SU-DHL-6 (cell line): ENCODE data around the gene SLC4A8.

Source experiments
- H2AFZ ChIP-seq: fragments of 200-600 bp; sonication (generic); 2 replicates; pipeline ENCODE4 v1.6.1; 2014; ENCODE audit warnings: low read depth, mild to moderate bottlenecking, moderate library complexity, mixed read lengths, antibody characterized with exemption, low read length; ENCODE audit not compliant: severe bottlenecking
- H3F3A ChIP-seq: fragments of 200-600 bp; shearing (Covaris generic); 2 replicates; pipeline ENCODE4 v1.6.0; 2016; ENCODE audit warnings: antibody characterized with exemption, mild to moderate bottlenecking; ENCODE audit not compliant: insufficient read depth
- H3K27ac ChIP-seq: fragments of 200-600 bp; sonication (generic); 2 replicates; pipeline ENCODE4 v1.5.1; 2016; ENCODE audit warnings: low read depth, mild to moderate bottlenecking, low read length, moderate library complexity, mixed read lengths
- H3K27me3 ChIP-seq: fragments of 200-600 bp; sonication (generic), shearing (Covaris generic); 2 replicates; pipeline ENCODE4 v1.6.0; 2014; ENCODE audit warnings: mild to moderate bottlenecking, low read length
- H3K36me3 ChIP-seq: fragments of 200-600 bp; sonication (generic); 2 replicates; pipeline ENCODE4 v1.6.1; 2014; ENCODE audit warnings: mild to moderate bottlenecking, low read length, mixed read lengths
- H3K4me2 ChIP-seq: fragments of 300-600, 200-600 bp; shearing (Covaris generic), sonication (generic); 2 replicates; pipeline ENCODE4 v1.6.0; 2014; ENCODE audit warnings: low read length, low read depth, mild to moderate bottlenecking; ENCODE audit not compliant: poor library complexity, severe bottlenecking
- H3K4me3 ChIP-seq: fragments of 200-600 bp; sonication (generic); 2 replicates; pipeline ENCODE4 v1.5.1; 2014; ENCODE audit warnings: antibody characterized with exemption, low read length, mild to moderate bottlenecking, mixed read lengths; ENCODE audit not compliant: insufficient read depth, poor library complexity, severe bottlenecking
- H3K79me2 ChIP-seq: fragments of 200-600 bp; sonication (generic); 2 replicates; pipeline ENCODE4 v1.6.1; 2014; ENCODE audit warnings: mild to moderate bottlenecking, low read length, moderate library complexity; ENCODE audit not compliant: insufficient read depth
- H3K9ac ChIP-seq: fragments of 200-600 bp; sonication (generic); 2 replicates; pipeline ENCODE4 v1.7.0; 2014; ENCODE audit warnings: mild to moderate bottlenecking, low read length
- H3K9me2 ChIP-seq: fragments of 200-600 bp; sonication (generic); replicated peaks from 2 replicates; pipeline ENCODE4 v1.6.1; 2014; ENCODE audit warnings: low read length; ENCODE audit not compliant: insufficient read depth
- H3K9me3 ChIP-seq: fragments of 200-600 bp; sonication (generic); 2 replicates; pipeline ENCODE4 v1.6.1; 2014; ENCODE audit warnings: low read length, mixed read lengths; ENCODE audit not compliant: insufficient read depth
- H4K20me1 ChIP-seq: fragments of 200-600 bp; sonication (generic); 2 replicates; pipeline ENCODE4 v1.6.1; 2014; ENCODE audit warnings: low read depth, mild to moderate bottlenecking, antibody characterized with exemption, low read length, moderate library complexity, mixed read lengths
- EZH2phosphoT487 ChIP-seq: fragments of 200-600 bp; sonication (generic), shearing (Covaris generic); conservative IDR thresholded peaks from 2 replicates; pipeline ENCODE4 v1.6.1; 2018; ENCODE audit warnings: mild to moderate bottlenecking, antibody characterized with exemption, low read length, moderate library complexity, mixed read lengths
- TF ChIP-seq, protein P1 (sequence below): fragments of 200-600 bp; sonication (generic); IDR thresholded peaks from one replicate; pipeline ENCODE4 v1.5.1; 2017; ENCODE audit warnings: antibody characterized with exemption, mild to moderate bottlenecking, low read length, moderate library complexity; ENCODE audit not compliant: insufficient read depth, poor library complexity, severe bottlenecking

SLC4A8 gene

DNA sequence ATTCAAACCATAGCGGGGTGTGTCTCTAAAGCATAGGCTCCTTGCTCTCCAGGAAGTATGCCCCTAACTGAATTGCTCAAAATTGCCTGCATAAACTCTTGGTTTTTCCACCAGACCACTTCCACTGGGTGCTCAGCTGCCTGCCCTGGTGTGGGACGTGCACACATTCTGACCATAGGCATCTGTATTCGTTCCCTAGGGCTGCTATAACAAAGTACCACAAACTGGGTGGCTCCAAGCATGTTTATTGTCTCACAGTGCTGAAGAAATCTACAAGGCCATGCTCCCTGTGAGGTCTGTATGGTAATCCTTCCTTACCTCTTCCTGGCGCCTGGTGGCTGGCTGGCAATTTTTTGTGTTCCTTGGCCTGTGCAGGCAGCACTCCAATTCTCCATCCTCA, 17.0 kb upstream of the SLC4A8 start:
- H3K36me3 ChIP-seq, result no peaks in the 10 kb centered on the region
- no peaks in the 10 kb centered on the region for H4K20me1 ChIP-seq
- no peak overlapping the region for H3K4me3 ChIP-seq
- no peaks in the 10 kb centered on the region for H3K9me3 ChIP-seq
- no peaks in the 10 kb centered on the region for H3K9me2 ChIP-seq
- H3K4me2 ChIP-seq, result no peak overlapping the region
- no peak overlapping the region for H3K9ac ChIP-seq
- no peak overlapping the region for H3K27ac ChIP-seq
- no peaks in the 10 kb centered on the region for H3F3A ChIP-seq
- H2AFZ ChIP-seq, result no peak overlapping the region
- no peak for TF ChIP-seq EZH2phosphoT487
- H3K27me3 ChIP-seq, result no peaks in the 10 kb centered on the region
- H3K79me2 ChIP-seq, result no peaks in the 10 kb centered on the region

DNA sequence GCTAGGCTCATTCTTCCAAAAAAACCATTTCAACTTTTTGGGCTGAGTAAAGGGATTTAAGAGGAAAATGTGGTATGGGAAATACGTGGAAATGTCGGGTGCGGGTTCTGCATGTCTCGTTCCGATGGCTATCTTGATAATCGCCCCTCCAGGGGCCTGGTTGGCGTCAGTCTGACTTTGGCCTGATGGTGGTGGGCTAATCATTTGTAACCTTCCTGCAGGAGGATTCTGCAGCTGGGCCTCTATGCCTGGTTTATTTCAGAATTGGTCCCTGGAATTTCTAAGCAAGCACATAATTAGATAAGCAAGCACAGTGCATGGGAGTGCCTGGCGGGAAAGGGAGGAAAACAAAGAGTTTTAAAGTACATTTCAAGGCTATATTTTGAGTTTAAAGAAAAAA, 14.8 kb upstream of the SLC4A8 start:
- H2AFZ ChIP-seq, result no peak overlapping the region
- no peaks in the 10 kb centered on the region for H3K9me2 ChIP-seq
- H3K27ac ChIP-seq, result no peak overlapping the region
- no peak overlapping the region for H3K4me3 ChIP-seq
- H3K4me2 ChIP-seq, result no peak overlapping the region
- H3K27me3 ChIP-seq, result no peaks in the 10 kb centered on the region
- no peak overlapping the region for H3K9ac ChIP-seq
- no peaks in the 10 kb centered on the region for H3F3A ChIP-seq
- no peaks in the 10 kb centered on the region for H3K9me3 ChIP-seq
- no peaks in the 10 kb centered on the region for H3K79me2 ChIP-seq
- H4K20me1 ChIP-seq, result no peaks in the 10 kb centered on the region
- TF ChIP-seq, protein P1, sequence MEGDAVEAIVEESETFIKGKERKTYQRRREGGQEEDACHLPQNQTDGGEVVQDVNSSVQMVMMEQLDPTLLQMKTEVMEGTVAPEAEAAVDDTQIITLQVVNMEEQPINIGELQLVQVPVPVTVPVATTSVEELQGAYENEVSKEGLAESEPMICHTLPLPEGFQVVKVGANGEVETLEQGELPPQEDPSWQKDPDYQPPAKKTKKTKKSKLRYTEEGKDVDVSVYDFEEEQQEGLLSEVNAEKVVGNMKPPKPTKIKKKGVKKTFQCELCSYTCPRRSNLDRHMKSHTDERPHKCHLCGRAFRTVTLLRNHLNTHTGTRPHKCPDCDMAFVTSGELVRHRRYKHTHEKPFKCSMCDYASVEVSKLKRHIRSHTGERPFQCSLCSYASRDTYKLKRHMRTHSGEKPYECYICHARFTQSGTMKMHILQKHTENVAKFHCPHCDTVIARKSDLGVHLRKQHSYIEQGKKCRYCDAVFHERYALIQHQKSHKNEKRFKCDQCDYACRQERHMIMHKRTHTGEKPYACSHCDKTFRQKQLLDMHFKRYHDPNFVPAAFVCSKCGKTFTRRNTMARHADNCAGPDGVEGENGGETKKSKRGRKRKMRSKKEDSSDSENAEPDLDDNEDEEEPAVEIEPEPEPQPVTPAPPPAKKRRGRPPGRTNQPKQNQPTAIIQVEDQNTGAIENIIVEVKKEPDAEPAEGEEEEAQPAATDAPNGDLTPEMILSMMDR, result no peak
- TF ChIP-seq EZH2phosphoT487, result no peak
- H3K36me3 ChIP-seq, result no peaks in the 10 kb centered on the region

DNA sequence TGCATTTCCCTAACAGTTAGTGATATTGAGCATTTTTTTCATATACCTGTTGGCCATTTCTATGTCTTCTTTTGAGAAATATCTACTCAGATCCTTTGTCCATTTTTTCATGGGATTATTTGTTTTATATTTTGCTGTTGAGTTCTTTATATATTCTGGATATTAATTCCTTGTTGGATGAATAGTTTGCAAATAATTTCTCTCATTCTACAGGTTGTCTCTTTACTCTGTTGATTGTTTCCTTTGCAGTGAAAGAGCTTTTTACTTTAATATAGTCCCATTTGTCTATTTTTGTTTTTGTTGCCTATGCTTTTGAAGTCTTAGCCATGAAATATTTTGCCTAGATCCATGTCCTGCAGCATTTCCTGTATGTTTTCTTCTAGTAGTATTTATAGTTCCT, 11.5 kb upstream of the SLC4A8 start:
- TF ChIP-seq, protein P1, result no peak
- TF ChIP-seq EZH2phosphoT487, result no peak
- no peak overlapping the region for H2AFZ ChIP-seq
- H3K79me2 ChIP-seq, result no peaks in the 10 kb centered on the region
- no peak overlapping the region for H3K9ac ChIP-seq
- H3K27ac ChIP-seq, result no peak overlapping the region
- H3K27me3 ChIP-seq, result no peaks in the 10 kb centered on the region
- no peaks in the 10 kb centered on the region for H3F3A ChIP-seq
- no peak overlapping the region for H3K4me3 ChIP-seq
- no peaks in the 10 kb centered on the region for H3K9me3 ChIP-seq
- H4K20me1 ChIP-seq, result no peaks in the 10 kb centered on the region
- H3K9me2 ChIP-seq, result no peaks in the 10 kb centered on the region
- H3K36me3 ChIP-seq, result no peaks in the 10 kb centered on the region
- H3K4me2 ChIP-seq, result no peak overlapping the region

DNA sequence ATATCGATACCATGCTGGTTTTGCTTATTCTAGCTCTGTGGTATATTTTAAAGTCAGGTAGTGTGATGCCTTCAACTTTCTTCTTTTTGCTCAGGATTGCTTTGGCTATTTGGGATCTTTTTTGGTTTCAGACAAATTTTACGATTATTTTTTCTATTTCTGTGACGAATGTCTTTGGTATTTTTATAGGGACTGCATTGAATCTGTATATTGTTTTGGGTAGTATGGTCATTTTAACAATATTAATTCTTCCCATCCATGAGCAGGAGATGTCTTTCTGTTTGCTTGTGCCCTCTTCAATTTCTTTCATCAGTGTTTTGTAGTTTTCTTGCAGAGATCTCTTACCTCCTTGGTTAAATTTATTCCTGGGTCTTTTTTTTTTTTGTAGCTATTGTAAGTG, 10.8 kb upstream of the SLC4A8 start:
- no peak for TF ChIP-seq EZH2phosphoT487
- TF ChIP-seq, protein P1, result no peak

More for the DNA sequence above, 10.8 kb upstream of the SLC4A8 start:
- no peaks in the 10 kb centered on the region for H3K9me3 ChIP-seq
- H3K4me2 ChIP-seq, result no peak overlapping the region
- no peak overlapping the region for H2AFZ ChIP-seq
- H3F3A ChIP-seq, result no peaks in the 10 kb centered on the region
- H3K36me3 ChIP-seq, result no peaks in the 10 kb centered on the region
- no peaks in the 10 kb centered on the region for H3K27me3 ChIP-seq
- no peak overlapping the region for H3K27ac ChIP-seq
- H3K4me3 ChIP-seq, result no peak overlapping the region
- no peaks in the 10 kb centered on the region for H4K20me1 ChIP-seq
- H3K9ac ChIP-seq, result no peak overlapping the region
- no peaks in the 10 kb centered on the region for H3K9me2 ChIP-seq
- H3K79me2 ChIP-seq, result no peaks in the 10 kb centered on the region
